HG03064 (cell line): Measurements from ENCODE around the gene CCDC85B.

Experiments used
- ATAC-seq: cut with Tn5 transposase; IDR thresholded peaks from one replicate; pipeline ENCODE4 v1.9.1; 2021; ENCODE audit warnings: low read depth; ENCODE audit not compliant: unreplicated experiment

The CCDC85B gene

DNA sequence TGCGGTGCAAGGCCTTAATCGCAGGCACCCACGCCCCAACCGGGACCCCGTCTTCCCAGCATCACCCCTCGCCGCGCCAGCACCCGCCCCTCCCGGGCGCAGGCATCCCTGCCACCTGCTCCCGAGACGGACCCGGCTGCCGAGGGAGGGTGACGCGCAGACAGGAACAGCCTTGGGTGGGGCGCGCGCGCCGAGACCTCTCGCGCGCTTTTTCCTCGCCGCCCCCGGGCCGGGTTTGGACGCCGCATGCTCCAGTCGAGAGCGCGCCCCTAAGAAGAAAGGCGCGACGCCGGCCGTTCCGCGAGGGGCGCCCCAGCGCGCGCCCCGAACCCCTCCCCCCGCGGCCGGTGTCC, 33.0 kb upstream of the CCDC85B start:
- ATAC-seq: no peak

DNA sequence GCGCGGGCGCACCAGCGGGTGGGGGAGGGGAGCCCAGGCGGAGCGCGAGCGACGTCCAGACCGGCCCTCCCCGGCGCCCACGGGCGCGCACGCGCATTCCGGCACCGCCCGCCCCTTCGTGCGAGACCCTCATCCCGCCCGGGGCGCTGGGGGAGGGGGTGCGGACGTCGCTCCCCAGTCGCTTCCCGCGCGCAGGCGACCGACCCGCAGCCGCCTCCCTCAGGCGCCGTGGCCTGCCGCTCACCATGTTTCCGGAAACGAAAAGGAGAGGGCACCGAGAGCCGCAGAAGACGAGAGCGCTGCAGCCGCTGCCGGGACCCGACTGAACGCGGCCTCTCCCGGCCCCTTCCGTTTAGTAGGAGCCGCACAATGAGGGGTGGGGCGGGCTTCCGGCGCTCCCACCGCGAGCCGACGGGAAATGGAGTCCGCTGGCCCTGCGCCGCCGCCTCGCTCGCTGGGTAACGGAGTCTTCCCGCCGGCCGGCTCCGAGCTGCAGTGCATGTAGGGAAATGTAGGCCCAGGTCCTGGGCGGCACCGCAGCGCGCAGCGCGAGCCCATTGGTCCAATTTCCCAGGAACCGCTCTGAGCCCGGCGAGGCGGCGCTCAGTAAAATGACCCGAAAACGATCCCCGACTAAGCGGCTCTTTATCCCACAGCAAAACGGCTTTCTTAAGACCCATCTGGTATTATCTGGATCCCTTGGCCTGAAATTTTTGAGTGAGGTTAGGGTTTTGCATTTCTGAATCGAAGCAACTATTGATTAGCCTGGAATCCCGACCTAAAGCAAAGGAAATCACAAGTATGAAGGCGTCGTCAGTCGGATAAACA, 32.4 kb upstream of the CCDC85B start, which contains the start of gene CFL1:
CFL1 (minus strand) TSS at position 328 of the 828 bp plus-strand sequence; CDS start at position 247, 81 bp downstream.
- ATAC-seq: peak; percentile 34

DNA sequence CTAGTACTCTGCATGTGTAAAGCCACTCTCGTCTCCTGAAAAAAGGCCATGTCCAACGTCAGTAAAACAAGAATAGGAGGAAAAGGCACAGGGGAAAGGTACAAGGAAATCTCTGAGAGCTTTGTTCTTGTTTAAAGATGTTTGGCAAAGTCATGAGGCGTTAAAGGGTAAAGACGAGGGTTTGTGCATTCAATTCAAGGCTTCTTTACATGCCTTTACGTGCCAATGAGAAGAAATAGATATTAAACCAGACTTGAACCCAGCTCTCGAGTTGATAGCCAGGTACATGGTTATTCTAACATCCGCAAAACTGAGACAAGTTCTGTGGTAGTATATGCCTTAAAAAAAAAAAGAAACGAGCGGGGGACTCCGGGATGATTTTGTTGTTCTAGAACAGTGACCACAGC, 31.8 kb upstream of the CCDC85B start:
- ATAC-seq: no peak

DNA sequence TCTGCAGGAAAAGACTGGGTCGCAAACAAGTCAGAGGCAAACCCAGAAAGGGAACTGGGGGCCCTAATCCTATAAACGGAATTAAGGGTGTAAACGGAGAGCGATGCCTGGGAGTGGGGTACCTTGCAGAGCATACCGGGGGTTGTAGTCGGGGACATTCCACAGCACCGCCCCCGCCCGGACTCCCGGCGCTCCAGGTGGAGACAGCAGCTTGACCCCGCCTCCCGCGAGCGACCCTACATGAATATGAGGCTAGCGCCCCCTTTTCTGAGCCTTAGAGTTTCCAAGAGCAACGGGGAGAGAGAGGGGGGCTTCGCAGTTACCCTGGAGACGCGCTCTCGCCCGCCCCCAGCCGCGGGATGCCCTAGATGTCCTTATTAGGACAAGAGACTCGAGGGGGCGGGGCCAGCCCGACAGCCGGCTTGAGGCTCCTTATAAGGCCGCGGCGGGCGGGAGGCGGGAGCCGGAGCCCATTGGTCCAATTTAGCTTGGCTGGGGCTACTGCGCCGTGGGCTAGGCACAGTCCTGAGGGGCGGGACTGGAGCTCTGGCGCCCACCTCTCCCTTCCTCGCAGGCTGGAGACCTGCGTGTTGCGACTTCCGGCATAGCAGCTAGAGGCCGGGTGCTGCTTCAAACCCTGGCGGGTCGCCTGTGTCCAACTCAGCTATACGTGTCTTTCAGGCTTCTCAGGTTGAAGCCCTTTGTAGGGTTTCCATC, 31.2 kb upstream of the CCDC85B start:
- ATAC-seq: peak; percentile 43

DNA sequence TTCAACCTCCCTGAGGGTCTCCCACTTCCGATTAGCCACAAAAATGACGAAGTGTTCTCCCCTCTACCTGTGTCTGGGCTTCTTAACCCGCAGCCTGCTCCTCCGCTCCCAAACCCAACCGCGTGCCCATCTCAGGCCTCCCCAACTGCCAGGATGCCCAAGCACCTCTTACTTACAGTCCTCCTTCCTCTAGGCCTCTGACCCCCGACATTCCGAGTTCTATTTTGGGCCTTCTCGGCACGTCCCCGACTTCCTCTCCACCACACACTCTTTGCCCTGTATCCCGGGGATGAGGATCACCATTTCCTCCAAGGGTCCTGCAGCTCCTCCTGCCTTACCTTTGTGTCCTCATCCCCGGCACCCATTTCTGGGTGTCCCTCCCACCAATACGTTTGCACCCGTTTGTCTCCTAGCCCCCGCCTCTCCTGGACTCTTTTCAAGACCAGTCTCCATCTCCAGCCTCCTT, 30.6 kb upstream of the CCDC85B start:
- no peak for ATAC-seq

DNA sequence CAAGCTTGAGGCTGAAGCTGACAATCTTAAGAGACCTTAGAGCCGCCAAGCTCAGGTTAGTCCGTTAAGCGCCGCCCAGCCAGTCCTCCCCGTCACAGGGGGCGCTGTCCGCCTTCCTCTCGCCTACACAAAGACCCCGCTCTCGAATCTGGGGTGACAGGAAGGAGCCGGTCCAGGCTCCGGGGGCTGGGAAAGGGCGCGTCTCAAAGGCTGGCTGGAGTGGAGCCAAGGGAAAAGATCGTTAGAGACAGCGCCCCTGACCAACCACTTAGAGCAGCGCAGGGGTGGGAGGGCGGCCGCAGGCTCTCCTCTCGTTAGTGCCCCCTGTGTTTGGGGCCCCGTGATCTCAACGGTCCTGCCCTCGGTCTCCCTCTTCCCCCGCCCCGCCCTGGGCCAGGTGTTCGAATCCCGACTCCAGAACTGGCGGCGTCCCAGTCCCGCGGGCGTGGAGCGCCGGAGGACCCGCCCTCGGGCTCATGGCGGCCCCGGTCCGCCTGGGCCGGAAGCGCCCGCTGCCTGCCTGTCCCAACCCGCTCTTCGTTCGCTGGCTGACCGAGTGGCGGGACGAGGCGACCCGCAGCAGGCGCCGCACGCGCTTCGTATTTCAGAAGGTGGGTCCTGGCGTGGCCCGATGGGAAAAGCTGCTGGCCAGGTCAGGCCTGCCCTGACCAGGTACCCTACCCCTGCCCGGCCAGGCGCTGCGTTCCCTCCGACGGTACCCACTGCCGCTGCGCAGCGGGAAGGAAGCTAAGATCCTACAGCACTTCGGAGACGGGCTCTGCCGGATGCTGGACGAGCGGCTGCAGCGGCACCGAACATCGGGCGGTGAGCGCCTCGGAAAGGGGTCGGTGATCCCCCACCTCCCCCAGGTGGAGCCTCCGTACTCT, 30.0 kb upstream of the CCDC85B start, which contains the start of gene MUS81:
MUS81 (plus strand) TSS at position 156 of the 887 bp plus-strand sequence; CDS start at position 477, 321 bp downstream.
- no peak for ATAC-seq

DNA sequence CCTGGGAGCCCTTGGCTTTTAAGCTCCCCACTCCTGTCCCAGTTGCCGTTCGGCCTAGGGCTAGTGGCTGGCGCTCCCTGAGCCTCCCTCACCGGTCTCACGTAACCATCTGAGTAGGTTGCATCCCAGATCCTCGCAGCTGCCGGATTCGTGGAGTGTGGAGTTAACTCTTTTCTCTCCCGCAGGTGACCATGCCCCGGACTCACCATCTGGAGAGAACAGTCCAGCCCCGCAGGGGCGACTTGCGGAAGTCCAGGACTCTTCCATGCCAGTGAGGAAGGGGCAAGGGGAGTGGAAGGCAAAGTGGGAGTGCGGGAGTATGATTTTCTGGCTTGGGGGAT, 29.3 kb upstream of the CCDC85B start:
- ATAC-seq: no peak

DNA sequence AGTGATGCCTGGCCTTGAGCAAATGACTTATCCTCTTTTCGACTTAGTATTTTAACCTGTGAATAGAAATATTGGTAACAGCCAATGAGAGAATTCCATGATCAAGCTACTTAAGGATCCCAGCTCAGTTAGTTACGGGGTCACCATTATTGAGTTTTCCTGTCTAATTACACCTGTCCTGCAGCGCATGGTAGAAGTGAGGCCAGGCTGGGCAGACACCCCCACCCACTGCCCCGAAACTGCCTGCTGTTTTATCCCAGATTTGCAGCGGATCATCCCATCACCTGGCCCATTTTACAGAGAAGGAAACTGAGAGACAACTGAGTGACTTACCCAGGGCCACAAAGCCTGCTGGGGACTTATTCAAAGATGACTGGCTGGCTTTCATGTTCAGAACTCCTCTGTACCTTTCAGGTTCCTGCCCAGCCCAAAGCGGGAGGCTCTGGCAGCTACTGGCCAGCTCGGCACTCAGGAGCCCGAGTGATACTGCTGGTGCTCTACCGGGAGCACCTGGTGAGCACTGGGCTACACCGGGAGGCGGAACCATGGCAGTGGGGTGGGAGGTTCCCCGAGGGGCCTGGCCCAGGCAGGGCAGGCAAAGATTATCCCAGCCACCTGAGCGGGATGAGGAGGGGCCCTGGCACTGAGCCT, 28.8 kb upstream of the CCDC85B start:
- no peak for ATAC-seq

DNA sequence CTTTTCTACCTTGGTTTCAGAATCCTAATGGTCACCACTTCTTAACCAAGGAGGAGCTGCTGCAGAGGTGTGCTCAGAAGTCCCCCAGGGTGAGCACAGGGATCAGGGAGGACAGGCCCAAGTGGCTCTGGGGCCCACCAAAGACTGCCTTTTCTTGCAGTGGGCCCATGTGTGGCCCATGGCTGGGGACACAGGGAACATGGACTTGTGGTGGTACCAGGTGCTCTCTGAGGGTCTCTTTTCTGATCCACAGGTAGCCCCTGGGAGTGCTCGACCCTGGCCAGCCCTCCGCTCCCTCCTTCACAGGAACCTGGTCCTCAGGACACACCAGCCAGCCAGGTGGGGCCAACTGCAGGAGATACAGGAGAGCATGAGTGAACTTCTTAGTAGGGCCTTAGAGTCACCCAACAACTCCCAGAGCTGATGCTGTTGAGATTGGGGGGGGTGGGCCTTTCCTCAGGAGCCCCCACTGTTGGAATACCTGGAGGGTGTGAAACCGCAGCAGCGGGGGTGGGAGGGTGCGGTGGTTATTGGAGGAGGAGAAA, 28.2 kb upstream of the CCDC85B start:
- no peak for ATAC-seq

DNA sequence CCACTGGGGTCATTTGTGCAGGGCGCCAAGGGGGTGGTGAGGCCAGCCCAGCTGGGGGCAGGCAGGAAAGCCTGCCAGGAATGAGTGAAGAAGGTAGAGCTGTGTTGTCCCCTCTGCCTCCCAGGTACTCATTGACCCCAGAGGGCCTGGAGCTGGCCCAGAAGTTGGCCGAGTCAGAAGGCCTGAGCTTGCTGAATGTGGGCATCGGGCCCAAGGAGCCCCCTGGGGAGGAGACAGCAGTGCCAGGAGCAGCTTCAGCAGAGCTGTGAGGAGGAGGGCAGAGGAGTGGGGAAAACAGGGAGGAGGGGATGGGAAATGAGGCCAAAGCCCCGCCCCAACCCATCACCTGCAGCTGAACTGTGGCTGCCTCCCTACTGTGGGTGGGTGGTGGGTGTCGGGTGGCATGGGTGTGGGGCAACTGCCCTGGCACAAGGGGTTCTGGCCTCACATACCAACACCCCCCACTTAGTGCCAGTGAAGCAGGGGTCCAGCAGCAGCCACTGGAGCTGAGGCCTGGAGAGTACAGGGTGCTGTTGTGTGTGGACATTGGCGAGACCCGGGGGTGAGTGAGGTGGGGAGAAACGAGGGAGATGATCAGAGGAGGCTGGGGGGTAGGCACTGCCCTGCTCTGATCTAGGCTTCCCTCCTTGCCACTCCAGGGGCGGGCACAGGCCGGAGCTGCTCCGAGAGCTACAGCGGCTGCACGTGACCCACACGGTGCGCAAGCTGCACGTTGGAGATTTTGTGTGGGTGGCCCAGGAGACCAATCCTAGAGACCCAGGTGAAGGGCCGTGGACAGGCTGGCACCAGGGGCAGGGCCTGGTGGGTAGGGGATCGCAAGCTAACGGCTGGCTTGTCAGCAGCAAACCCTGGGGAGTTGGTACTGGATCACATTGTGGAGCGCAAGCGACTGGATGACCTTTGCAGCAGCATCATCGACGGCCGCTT, 27.3 kb upstream of the CCDC85B start:
- ATAC-seq: no peak

DNA sequence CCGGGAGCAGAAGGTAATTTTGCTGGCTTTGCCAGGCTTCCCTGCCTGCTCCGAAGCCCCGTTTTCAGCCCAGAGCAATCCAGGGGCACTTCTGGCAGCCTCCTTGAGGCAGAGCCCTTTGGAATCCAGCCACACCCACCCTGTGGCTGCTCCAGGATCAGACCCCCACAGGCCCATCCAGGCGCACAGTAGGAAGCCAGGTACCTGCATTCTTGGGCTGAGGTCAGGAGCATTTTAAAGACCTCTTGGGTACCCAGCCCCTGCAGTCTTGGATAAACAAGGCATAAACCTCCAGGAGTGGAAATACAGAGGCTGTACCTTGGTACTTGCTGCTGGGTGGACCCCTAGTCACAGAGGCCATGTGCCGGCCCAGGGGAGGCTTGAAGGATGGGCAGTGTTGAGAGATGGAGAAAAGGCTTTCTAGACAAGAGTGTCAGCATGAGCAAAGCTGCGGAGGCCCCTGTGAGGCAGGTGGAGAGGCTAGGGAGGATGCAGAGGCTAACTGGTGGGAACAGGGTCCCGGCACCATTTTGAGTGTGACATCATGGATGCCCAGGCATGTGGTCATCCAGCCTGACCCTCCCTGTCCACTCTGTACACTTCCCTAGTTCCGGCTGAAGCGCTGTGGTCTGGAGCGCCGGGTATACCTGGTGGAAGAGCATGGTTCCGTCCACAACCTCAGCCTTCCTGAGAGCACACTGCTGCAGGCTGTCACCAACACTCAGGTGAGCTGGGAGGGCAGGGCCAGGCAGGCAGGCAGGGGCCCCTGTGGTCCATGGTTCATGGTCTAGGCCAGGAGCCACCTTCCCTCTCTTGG, 26.4 kb upstream of the CCDC85B start:
- no peak for ATAC-seq

DNA sequence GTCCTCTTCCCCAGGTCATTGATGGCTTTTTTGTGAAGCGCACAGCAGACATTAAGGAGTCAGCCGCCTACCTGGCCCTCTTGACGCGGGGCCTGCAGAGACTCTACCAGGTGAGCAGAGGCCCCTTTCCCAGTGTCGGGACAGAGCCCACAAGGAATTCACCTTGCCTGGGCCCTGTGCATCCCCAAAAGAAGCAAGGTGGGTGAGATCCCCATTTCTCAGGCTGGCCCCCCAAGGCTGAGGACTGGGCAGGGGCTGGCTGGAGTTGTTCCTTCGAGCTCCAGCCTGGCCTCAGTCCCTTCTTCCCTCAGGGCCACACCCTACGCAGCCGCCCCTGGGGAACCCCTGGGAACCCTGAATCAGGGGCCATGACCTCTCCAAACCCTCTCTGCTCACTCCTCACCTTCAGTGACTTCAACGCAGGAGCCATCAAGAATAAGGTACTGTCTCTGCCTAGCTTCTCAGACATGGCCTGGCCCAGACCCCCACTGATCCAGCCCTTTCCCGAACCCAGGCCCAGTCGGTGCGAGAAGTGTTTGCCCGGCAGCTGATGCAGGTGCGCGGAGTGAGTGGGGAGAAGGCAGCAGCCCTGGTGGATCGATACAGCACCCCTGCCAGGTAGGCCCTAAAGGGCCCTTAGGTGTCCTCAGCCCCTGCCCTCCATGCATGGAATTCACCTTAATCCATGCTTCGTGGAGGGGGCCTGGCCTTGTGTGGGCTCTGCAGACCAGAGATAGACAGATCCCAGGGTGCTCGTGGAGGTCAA, 25.6 kb upstream of the CCDC85B start:
- ATAC-seq: no peak

DNA sequence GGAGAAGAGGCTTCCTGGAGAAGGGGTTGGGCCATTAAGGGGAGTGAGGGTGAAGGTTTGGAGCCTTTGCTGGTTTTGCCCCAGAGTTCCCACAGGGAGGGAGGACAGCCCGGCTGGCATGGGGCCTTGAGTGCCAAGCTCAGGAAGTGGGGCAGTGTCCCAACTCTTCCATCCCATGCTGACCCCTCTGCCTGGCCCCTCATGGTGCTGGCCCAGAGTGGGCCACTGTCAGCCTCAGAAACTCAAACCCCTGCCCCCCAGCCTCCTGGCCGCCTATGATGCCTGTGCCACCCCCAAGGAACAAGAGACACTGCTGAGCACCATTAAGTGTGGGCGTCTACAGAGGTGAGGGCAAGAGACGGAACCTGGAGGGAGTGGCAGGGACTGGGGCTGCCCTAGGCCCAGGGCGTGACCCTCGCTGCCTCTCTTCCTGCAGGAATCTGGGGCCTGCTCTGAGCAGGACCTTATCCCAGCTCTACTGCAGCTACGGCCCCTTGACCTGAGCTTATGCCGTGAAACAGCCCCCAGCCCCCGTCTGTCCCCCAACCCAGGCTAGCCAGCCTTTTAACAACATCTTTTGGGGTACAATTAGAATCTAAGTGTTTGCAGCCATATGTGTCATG, 24.8 kb upstream of the CCDC85B start:
- no peak for ATAC-seq

DNA sequence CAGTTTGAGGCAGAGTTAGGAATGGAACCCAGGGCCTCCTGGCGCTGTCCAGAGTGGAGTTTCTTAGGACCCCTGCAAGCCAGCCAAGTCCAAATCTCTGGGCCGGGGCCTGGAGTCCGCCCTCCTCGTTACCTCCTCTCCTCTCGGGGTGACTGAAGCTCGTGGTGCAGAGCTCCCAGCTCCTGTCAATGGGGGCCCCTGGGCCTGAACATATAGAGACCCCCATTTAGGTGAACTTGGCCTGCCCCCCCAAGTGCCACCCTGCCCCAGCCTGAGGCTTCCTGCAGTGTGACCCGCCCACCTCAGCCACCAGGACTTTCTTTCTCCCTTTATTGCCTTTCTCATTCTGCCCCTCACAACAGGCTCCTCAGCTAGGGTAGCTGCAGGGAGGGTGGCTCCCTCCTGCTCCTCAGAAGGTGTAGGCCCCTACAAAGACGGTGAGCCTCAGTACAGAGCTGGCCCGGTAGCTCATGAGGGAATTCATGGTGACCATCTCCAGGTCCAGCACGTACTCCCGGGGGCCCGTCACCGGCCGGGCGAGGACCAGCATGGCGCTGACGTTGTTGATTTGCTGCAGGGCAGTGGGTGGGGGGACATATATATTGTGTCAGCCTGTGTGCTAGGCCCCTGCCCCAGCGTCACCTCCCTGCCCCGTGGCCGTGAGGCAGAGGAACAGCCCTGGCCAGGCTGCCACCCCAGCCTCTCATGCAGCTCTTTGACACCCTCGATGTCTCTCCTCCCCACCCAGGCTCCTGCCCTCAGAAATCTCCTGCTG, 23.8 kb upstream of the CCDC85B start:
- no peak for ATAC-seq

DNA sequence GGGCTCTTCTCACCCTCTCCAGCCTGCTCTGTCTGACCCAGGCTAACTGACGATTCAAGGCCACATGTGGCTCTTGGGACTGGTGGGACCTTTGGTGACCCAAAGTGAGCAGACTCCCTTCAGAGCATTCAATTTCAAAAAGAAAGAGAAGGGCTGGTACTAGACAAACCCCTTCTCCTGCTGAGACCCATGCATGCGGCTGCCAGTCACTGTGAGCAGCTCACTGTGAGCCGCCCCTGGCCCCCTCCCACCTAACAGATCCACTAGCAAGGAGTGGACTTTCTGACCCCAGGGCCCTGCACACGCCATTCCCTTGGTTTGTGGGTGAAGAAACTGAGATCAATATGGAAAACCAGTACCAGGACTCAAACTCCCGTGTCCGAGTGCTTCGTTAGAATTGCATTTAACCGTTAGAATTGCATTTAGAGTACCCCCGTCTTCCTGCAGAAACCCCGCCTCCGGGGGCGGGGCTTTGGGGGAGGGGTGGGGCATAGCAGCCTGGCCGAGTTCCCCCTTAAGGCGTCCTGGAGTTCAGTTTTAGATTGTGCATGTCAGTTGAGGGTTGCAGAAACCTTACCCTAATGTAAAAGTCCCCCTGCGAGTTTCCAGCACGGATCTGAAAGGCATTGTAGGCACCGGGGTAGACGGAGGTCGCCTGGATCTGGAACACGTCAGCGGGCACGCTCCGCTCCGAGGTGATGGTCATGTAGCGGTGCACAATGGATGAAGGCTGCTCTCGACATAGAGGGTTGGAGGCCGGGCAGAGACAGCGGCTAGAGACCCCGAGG, 23.0 kb upstream of the CCDC85B start:
- ATAC-seq: no peak
